NCI-H1092 treated with DMSO at 0.1 percent for 48 hours (cell line): ENCODE data around the gene CTSW.

Experiments used
- DNase-seq: peaks from one replicate; lab custom pipeline; 2025; lab: John Stamatoyannopoulos, UW

CTSW gene

GRCh38 chr11:65903068-65903481 lies 23.4 kb downstream of the CTSW start:
- no peak for DNase-seq

- no peak for DNase-seq
Observed at GRCh38 chr11:65903715-65904114, 24.1 kb downstream of the CTSW start.

- DNase-seq, result no peak
Observed at GRCh38 chr11:65906602-65907001, 27.0 kb downstream of the CTSW start.

GRCh38 chr11:65907878-65908277 lies 28.2 kb downstream of the CTSW start:
- DNase-seq, result no peak

GRCh38 chr11:65911682-65912568 lies 32.3 kb downstream of the CTSW start:
- peak; percentile 57 for DNase-seq

GRCh38 chr11:65912845-65913244 lies 33.2 kb downstream of the CTSW start:
- no peak for DNase-seq

GRCh38 chr11:65915101-65915820 lies 35.6 kb downstream of the CTSW start:
- no peak for DNase-seq

- DNase-seq, result no peak
Observed at GRCh38 chr11:65915821-65916251, 36.2 kb downstream of the CTSW start.

GRCh38 chr11:65916391-65916790 lies 36.8 kb downstream of the CTSW start:
- DNase-seq, result no peak

GRCh38 chr11:65917077-65917433 lies 37.4 kb downstream of the CTSW start:
- DNase-seq, result no peak

- no peak for DNase-seq
Observed at GRCh38 chr11:65917434-65918210, 38.0 kb downstream of the CTSW start.

GRCh38 chr11:65918211-65919140 lies 38.8 kb downstream of the CTSW start, which contains the start of gene C11orf68:
TSS of gene C11orf68 (minus strand) at chr11:65919062. CDS start at chr11:65919031, 31 bp downstream.
- peak; percentile 59 for DNase-seq

- DNase-seq, result peak; percentile 99
Observed at GRCh38 chr11:65919141-65919572, 39.5 kb downstream of the CTSW start, which contains the start of gene DRAP1. TSS of gene DRAP1 (plus strand) at chr11:65919426. CDS start at chr11:65919502, 76 bp downstream.

- peak; percentile 54 for DNase-seq
Observed at GRCh38 chr11:65919573-65920371, 40.1 kb downstream of the CTSW start.

GRCh38 chr11:65920372-65920802 lies 40.8 kb downstream of the CTSW start:
- no peak for DNase-seq

- no peak for DNase-seq
Observed at GRCh38 chr11:65921033-65921555, 41.5 kb downstream of the CTSW start.

- no peak for DNase-seq
Observed at GRCh38 chr11:65921876-65922275, 42.2 kb downstream of the CTSW start.

- no peak for DNase-seq
Observed at GRCh38 chr11:65922565-65922964, 42.9 kb downstream of the CTSW start.

GRCh38 chr11:65925397-65925796 lies 45.8 kb downstream of the CTSW start:
- no peak for DNase-seq

GRCh38 chr11:65927904-65928397 lies 48.3 kb downstream of the CTSW start:
- DNase-seq, result no peak
